NCI-H748 (cell line): ENCODE measurements around the gene NUP214.
"Not testable (repeated sequence)": the region's sequence is repeated elsewhere in the genome, so short reads cannot be mapped to it uniquely, and the experiment has no call there.

Source experiments
- DNase-seq: peaks from one replicate; lab custom pipeline; 2025; ENCODE audit not compliant: unreplicated experiment; lab: John Stamatoyannopoulos, UW

Gene NUP214

DNA sequence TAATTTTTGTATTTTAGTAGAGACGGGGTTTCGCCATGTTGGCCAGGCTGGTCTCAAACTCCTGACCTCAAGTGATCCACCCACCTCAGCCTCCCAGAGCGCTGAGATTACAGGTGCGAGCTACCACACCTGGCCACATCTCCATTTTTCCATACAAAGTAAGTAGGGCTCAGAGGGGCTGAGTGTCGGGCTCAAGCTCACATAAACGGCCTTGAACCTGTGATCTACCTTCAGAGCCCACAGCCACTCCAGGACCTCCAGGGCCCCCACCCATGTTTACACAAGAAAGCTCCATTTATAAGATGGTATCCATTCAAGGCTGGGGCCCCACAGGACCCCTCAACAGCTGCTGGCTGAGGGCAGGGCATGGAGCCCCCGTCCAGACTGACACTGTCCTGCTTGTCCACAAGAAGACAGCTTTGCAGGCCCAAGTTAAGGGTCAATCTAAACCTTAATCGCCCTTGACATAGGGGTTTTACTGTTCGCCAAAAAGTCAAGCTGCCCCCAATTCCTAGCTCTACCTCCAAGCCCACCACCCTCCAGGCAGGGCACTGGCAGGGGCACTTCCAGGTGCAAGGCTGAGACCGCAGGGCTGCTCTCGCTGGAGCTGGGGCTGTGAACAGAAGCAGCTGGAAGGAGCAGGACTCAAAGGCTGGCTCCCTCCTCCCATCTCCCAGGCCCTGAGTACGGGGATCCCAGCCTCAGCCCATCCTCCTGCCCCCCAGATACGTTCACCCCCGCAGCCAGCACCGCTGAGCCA is 132.1 kb downstream of the NUP214 start:
- no peak for DNase-seq

- no peak for DNase-seq
These were observed 132.8 kb downstream of the NUP214 start for GRCh38 chr9:131258186-131258585.

GRCh38 chr9:131258698-131259431 is 133.5 kb downstream of the NUP214 start:
- no peak for DNase-seq

GRCh38 chr9:131259432-131259898 is 134.1 kb downstream of the NUP214 start:
- DNase-seq: no peak

DNA sequence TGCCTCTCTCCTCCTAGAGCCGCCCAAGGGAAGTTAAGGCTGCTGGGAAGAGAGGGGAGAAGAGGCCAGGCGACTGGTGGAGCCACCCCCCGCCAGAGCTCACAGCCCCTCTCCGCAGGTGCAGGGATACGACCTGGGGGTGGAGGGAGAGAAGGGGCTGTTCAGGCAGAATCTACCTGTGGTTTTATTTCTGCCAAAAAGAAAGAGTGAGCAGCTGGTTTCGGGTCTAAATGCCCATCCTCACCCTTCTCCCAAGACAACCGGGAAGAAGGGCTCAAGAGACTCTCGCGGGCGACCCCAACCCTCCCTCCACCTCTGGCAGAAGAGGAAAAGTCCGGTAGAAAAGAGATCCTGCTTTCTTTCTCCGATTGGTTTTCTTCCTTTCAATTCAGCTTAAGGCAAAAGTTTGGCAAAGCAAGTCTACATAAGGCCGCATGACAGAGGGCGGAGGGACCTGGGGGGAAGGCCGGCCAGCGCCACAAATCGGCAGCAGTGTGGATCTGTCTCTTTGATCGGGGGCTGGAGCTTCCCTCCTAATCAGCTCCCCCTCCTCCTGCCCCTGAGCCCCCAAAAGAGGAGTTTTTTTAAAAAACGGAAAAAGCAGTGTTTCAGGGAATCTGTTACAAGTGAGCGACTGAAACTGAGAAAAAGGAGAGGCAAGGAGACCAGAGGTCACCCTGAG is 134.7 kb downstream of the NUP214 start:
- DNase-seq: no peak

- no peak for DNase-seq
These were observed 135.5 kb downstream of the NUP214 start for GRCh38 chr9:131260751-131261452.

DNA sequence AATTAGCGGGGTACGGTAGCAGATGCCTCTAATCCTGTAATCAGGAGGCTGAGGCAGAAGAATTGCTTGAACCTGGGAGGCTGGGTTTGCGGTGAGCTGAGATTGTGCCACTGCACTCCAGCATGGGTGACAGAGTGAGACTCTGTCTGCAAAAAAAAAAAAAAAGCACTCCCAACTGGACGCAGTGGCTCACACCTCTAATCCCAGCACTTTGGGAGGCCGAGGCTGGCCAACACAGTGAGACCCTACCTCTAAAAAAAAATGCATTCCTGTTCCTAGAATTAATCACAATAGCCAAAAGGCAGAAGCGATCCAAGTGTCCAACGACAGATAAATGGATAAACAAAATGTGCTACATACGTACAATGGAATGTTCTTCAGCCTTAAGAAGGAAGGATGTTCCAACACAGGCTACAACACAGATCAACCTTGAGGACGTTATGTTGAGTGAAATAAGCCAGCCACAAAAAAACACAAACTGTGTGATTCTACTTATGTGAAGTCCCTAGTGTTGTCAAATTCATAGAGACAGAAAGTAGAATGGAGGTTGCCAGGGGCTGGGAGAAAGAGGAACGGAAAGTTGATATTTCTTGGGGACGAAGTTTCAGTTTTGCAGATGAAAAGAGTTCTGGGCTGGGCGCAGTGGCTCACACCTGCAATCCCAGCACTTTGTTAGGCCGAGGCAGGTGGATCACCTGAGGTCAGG is 137.1 kb downstream of the NUP214 start:
- DNase-seq: no peak

- DNase-seq: not testable (repeated sequence)
These were observed 137.6 kb downstream of the NUP214 start for GRCh38 chr9:131263033-131263343.

GRCh38 chr9:131263701-131264100 is 138.3 kb downstream of the NUP214 start:
- no peak for DNase-seq

- no peak for DNase-seq
These were observed 138.8 kb downstream of the NUP214 start for GRCh38 chr9:131264231-131264630.

GRCh38 chr9:131266266-131267229 is 141.2 kb downstream of the NUP214 start:
- no peak for DNase-seq

DNA sequence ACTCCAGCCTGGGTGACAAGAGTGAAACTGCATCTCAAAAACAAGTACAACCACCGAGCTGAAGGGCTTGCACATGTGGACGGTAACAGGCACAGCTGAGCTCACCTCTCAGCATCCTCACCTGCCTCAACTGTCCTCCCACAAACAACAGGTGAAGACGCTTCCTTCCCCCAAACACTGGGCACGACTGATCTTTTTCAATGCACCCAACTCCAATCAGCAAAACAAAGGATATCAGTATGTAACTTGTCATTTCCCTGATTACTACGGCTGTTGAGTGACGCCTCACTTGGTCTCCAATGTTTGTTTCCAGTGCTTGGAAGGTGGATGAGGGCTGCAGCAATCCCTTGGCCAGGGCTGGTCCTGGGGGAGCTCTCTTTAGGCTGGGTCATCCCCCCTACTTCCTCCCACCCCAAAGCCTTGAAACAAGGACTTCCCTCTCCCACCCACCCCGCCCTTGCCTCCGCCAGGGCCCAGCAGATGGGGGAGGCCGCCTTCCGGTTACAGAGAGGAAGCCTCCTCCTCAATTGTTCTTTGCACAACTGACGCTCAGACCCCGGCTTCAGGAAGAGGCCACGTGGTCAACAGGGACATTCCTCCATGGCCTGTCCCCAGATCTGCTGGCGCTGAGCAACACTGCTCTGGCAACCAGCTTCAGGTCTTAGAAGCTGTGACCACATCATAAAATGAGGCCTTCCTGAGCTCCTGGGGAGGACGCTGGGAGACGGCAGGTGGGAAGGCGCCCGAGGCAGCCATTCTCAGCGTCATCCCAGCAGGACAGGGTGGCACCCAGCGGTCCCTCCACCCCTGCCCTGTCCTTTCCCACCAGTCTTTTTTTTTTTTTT is 145.0 kb downstream of the NUP214 start:
- DNase-seq: no peak

DNA sequence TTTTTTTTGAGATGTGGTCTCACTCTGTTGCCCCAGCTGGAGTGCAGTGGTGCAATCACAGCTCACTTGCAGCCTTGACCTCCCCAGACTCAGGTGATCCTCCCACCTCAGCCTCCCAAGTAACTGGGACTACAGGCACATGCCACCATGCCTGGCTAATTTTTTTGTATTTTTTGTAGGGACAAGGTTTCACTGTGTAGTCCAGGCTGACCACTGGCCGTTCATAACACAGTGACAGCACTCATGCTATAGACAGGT is 145.6 kb downstream of the NUP214 start:
- DNase-seq: not testable (repeated sequence)

DNA sequence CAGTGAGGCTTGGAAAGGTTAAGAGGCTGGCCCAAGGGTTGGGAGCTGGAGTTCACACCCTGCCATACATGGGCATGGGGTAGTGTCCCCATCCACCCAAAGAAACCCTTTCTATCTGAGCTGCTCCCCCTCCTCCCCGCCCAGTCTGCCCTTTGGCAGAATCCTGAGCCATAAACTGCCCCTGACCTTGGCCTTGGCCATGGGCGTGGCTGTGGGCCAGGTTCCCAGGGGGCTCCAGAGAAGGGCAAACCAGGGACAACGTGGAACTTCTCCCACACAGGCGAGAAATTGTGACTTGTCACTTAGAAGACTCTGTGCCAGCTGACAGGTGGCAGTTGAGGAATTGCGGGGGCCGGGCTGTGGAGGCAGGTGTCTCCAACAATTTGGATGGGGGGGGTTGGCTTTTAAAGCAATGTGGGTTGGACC is 146.1 kb downstream of the NUP214 start:
- DNase-seq: no peak

DNA sequence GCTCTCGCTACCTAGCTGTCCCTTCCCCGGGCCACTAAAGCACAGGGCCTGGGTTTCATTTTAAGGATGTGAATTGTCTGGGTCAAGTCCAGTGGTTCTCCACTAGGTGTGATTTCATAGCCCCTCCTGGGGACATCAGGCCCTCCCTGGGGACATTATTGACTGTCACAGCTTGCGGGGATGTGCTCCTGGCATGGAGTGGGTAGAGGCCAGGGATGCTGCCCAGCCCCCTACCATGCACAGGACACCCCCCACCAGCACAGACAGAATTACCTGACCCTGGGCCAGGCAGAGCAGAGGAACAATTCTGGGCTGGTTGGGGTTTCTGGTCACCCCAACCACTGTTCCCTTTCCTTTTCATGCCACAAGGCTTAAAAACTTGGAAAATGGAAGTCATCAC is 146.8 kb downstream of the NUP214 start:
- DNase-seq: no peak

DNA sequence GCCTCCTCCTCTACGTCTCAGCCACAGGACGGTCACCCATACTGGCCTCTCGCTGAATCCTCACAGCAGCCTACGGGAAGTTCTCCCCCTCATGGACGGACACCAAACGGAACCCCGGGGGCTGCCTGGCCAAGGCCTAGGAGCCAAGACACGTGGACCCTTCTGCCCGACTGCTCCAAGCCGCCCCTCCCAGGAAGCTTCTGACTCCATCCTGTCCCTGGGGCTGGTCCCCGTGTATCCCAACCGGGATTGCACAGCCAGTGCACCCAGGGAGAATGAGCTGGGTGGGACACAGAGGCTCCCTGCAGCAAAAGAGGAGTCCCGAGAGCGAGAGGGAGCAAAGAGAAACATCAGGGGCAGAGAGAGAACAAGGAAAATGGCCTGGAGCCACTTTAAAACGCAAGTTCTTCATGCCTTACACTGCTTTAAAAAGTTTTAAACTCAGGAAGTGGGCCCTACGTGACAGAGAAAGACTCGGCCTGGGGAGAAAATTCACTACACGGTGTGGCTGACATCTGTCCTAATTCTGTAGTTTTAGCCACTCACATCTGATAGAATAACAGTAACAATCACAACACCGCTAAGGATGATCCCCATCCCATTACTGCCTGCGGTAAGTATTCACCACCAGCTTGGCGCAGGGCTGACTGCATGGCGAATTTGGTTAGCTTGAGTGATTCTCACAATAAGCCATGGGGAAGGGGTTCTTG is 147.9 kb downstream of the NUP214 start:
- no peak for DNase-seq

DNA sequence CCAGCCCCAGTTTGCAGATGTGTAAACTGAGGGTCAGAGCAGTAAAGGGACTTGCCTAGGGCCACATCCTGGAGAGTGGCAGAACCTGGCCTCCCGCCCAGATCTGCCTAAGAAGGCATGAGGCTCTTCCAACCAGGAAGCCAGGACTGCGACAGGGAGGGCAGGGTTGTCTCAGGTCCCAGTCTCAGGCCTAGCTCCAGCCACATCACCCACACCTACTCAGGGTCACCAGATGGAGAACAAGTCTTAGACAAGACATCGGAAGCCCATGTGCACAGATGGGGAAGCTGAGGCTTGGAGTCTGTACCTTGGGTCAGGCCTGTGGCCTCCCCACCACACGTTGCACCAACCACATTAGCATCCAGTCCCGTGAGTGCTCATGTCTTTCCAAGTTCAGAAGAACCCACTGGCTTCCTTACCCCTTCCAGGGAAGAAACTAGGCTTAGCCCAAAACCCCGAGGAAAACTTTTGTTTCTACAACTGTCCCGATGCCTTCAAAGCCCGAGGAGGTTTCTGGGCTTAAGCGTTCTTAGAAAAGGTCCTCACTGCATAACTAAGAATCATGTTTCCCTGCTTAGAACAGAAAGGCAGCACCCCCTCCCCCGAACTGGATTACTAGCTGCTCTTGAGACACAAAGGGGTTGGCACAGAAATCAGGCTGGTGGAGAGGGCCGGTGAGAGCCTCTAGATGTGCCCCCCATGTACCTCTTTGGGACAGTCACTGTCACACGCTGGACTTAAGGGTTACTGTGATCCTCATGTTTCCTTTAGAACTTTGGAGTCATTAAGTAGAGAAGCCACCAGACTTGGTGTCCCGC is 148.7 kb downstream of the NUP214 start:
- DNase-seq: no peak
